Measurements from ENCODE around the gene ZNF691.
"Not testable (repeated sequence)": the region's sequence is repeated elsewhere in the genome, so short reads cannot be mapped to it uniquely, and the experiment has no call there.

ZNF691 gene

GRCh38 chr1:42888013-42888633, 41.7 kb downstream of the ZNF691 start:
- Histone ChIP-seq H3K4me1 (ENCODE audit: control insufficient read depth in 1 of 2, insufficient read depth in 1 of 2, low read depth in 1 of 2, low read length in 1 of 2) (no peaks in the 10 kb centered on the region), H3K27ac (no peak overlapping the region), H3K4me3 (ENCODE audit: low read depth in 1 of 2, low read length in 1 of 2) (no peak overlapping the region), H3K9me3 (no peaks in the 10 kb centered on the region), H3K27me3 (peaks cover 10% of the 10 kb centered on the region), H3K36me3 (no peaks in the 10 kb centered on the region)
- no peak for TF ChIP-seq CTCF (IDR thresholded peaks at IDR 0.05)

- Histone ChIP-seq H3K9me3 (no peaks in the 10 kb centered on the region), H3K4me1 (ENCODE audit: control insufficient read depth in 1 of 2, insufficient read depth in 1 of 2, low read depth in 1 of 2, low read length in 1 of 2) (no peaks in the 10 kb centered on the region), H3K4me3 (ENCODE audit: low read depth in 1 of 2, low read length in 1 of 2) (no peak overlapping the region), H3K36me3 (no peaks in the 10 kb centered on the region), H3K27ac (no peak overlapping the region), H3K27me3 (peaks cover 5% of the 10 kb centered on the region)
- no peak for TF ChIP-seq CTCF (IDR thresholded peaks at IDR 0.05)
These were observed 42.9 kb downstream of the ZNF691 start for GRCh38 chr1:42889264-42889663.

- Histone ChIP-seq H3K4me1 (ENCODE audit: control insufficient read depth in 1 of 2, insufficient read depth in 1 of 2, low read depth in 1 of 2, low read length in 1 of 2) (no peaks in the 10 kb centered on the region), H3K36me3 (no peaks in the 10 kb centered on the region), H3K27me3 (no peaks in the 10 kb centered on the region), H3K9me3 (no peaks in the 10 kb centered on the region), H3K4me3 (ENCODE audit: low read depth in 1 of 2, low read length in 1 of 2) (no peak overlapping the region), H3K27ac (no peak overlapping the region)
- TF ChIP-seq CTCF (IDR thresholded peaks at IDR 0.05), result no peak
These were observed 45.2 kb downstream of the ZNF691 start for GRCh38 chr1:42891465-42892138.

GRCh38 chr1:42899960-42900359, 53.5 kb downstream of the ZNF691 start:
- not testable (repeated sequence) for H3K27me3 ChIP-seq; H3K4me1 ChIP-seq (ENCODE audit: control insufficient read depth in 1 of 2, insufficient read depth in 1 of 2, low read depth in 1 of 2, low read length in 1 of 2); H3K36me3 ChIP-seq; H3K27ac ChIP-seq; H3K9me3 ChIP-seq; H3K4me3 ChIP-seq (ENCODE audit: low read depth in 1 of 2, low read length in 1 of 2)
